NCI-H748 (cell line): ENCODE data around the gene PTPRZ1.

Experiments used
- DNase-seq: peaks from one replicate; lab custom pipeline; 2025; ENCODE audit not compliant: unreplicated experiment; lab: John Stamatoyannopoulos, UW

Gene PTPRZ1

GRCh38 chr7:122103064-122103463, 230.1 kb downstream of the PTPRZ1 start:
- DNase-seq: no peak
